GM19324 (cell line): ENCODE results near the gene RHOF.

Experiments
- ATAC-seq: cut with Tn5 transposase; IDR thresholded peaks from one replicate; pipeline ENCODE4 v1.9.1; 2021; ENCODE audit warnings: mild to moderate bottlenecking, moderate library complexity; ENCODE audit not compliant: unreplicated experiment, low FRiP score

RHOF gene

GRCh38 chr12:121805171-121806008 is 11.9 kb upstream of the RHOF start:
- ATAC-seq, result no peak

GRCh38 chr12:121804417-121805111 is 11.1 kb upstream of the RHOF start:
- no peak for ATAC-seq

GRCh38 chr12:121803861-121804416 is 10.5 kb upstream of the RHOF start, which contains the start of gene SETD1B:
Gene SETD1B (plus strand): TSS chr12:121804009. CDS start chr12:121804738, 729 bp downstream.
- ATAC-seq, result no peak

- ATAC-seq, result peak; percentile 36
These were observed 9.6 kb upstream of the RHOF start for GRCh38 chr12:121802843-121803698.

- no peak for ATAC-seq
These were observed 9.0 kb upstream of the RHOF start for GRCh38 chr12:121802485-121802842.

GRCh38 chr12:121801595-121802484 is 8.4 kb upstream of the RHOF start:
- no peak for ATAC-seq

- ATAC-seq, result peak; percentile 6
These were observed 7.5 kb upstream of the RHOF start for GRCh38 chr12:121800694-121801594.

GRCh38 chr12:121799842-121800693 is 6.6 kb upstream of the RHOF start:
- peak; percentile 21 for ATAC-seq

GRCh38 chr12:121799156-121799841 is 5.8 kb upstream of the RHOF start:
- no peak for ATAC-seq

GRCh38 chr12:121798787-121799155 is 5.3 kb upstream of the RHOF start:
- ATAC-seq, result no peak

GRCh38 chr12:121797937-121798786 is 4.7 kb upstream of the RHOF start:
- no peak for ATAC-seq

GRCh38 chr12:121796855-121797751 is 3.6 kb upstream of the RHOF start:
- ATAC-seq, result no peak

GRCh38 chr12:121795034-121795968 is 1.8 kb upstream of the RHOF start:
- ATAC-seq, result peak; percentile 20

- ATAC-seq, result no peak
These were observed 1.1 kb upstream of the RHOF start for GRCh38 chr12:121794534-121795033.
